ENCODE results near the gene SMAD6.

SMAD6 gene

GRCh38 chr15:66721954-66722353 lies 19.9 kb downstream of the SMAD6 start:
- no peak for FAIRE-seq

- FAIRE-seq: no peak
These were observed 20.9 kb downstream of the SMAD6 start for GRCh38 chr15:66722757-66723540.

GRCh38 chr15:66723826-66724731 lies 22.0 kb downstream of the SMAD6 start:
- FAIRE-seq: no peak

- no peak for FAIRE-seq
These were observed 22.9 kb downstream of the SMAD6 start for GRCh38 chr15:66724732-66725463.

- FAIRE-seq: no peak
These were observed 23.4 kb downstream of the SMAD6 start for GRCh38 chr15:66725464-66725785.

GRCh38 chr15:66726386-66726785 lies 24.4 kb downstream of the SMAD6 start:
- FAIRE-seq: no peak

GRCh38 chr15:66729331-66729951 lies 27.4 kb downstream of the SMAD6 start:
- no peak for FAIRE-seq

GRCh38 chr15:66730168-66731021 lies 28.4 kb downstream of the SMAD6 start:
- FAIRE-seq: no peak

GRCh38 chr15:66733976-66734375 lies 31.9 kb downstream of the SMAD6 start:
- no peak for FAIRE-seq

- no peak for FAIRE-seq
These were observed 33.2 kb downstream of the SMAD6 start for GRCh38 chr15:66734961-66735908.

GRCh38 chr15:66735909-66736305 lies 33.9 kb downstream of the SMAD6 start:
- FAIRE-seq: no peak

GRCh38 chr15:66737243-66738010 lies 35.4 kb downstream of the SMAD6 start:
- FAIRE-seq: no peak

- FAIRE-seq: no peak
These were observed 36.1 kb downstream of the SMAD6 start for GRCh38 chr15:66738116-66738515.

- FAIRE-seq: no peak
These were observed 36.6 kb downstream of the SMAD6 start for GRCh38 chr15:66738595-66738994.

- no peak for FAIRE-seq
These were observed 37.3 kb downstream of the SMAD6 start for GRCh38 chr15:66739287-66739686.

GRCh38 chr15:66740802-66741201 lies 38.8 kb downstream of the SMAD6 start:
- FAIRE-seq: peak; percentile 82

GRCh38 chr15:66741646-66742045 lies 39.6 kb downstream of the SMAD6 start:
- no peak for FAIRE-seq

- no peak for FAIRE-seq
These were observed 40.2 kb downstream of the SMAD6 start for GRCh38 chr15:66742286-66742685.

- no peak for FAIRE-seq
These were observed 41.2 kb downstream of the SMAD6 start for GRCh38 chr15:66743204-66743603.
